Heart left ventricle (tissue), 16 donors: ENCODE data around the gene HNRNPL. TPM values are rescaled to one million over a fixed set of nuclear protein-coding genes. Genes with fewer than 3 reads are reported as not detected.
"Not testable (repeated sequence)": the region's sequence is repeated elsewhere in the genome, so short reads cannot be mapped to it uniquely, and the experiment has no call there.

ENCODE experiments used
- ATAC-seq, 4 donors: fragments of 200-7000 bp; cut with Tn5 transposase; one replicate each; pipeline ENCODE4 v1.9.1; 2020 to 2022; ENCODE audit warnings: moderate library complexity in 4 of 4, mild to moderate bottlenecking in 3 of 4, moderate number of reproducible peaks in 1 of 4
- DNase-seq, 5 donors: peaks; one replicate each; pipeline ENCODE4 v3.0.0-alpha.2; 2020
- H3K27ac ChIP-seq, 12 donors: fragments of 200-600 bp; sonication (generic) in 4 of 12; one replicate each; pipeline versions ENCODE4 v1.5.0 to v1.8.0; 2016 to 2022; ENCODE audit warnings: mild to moderate bottlenecking in 2 of 12
- H3K27me3 ChIP-seq, 9 donors: fragments of 200-600 bp; sonication (generic) in 2 of 9; one replicate each; pipeline versions ENCODE4 v1.5.1 to v1.8.0; 2016 to 2022; ENCODE audit warnings: mild to moderate bottlenecking in 3 of 9
- H3K36me3 ChIP-seq, 9 donors: fragments of 200-600 bp; sonication (generic) in 2 of 9; one replicate each; pipeline versions ENCODE4 v1.5.0 to v1.8.0; 2018 to 2022; ENCODE audit warnings: mild to moderate bottlenecking in 2 of 9
- H3K4me1 ChIP-seq, 12 donors: fragments of 200-600 bp; sonication (generic) in 4 of 12; one replicate each; pipeline versions ENCODE4 v1.5.0 to v1.8.0; 2016 to 2022; ENCODE audit warnings: mild to moderate bottlenecking in 3 of 12
- H3K4me3 ChIP-seq, 12 donors: fragments of 200-600 bp; sonication (generic) in 4 of 12; one replicate each; pipeline versions ENCODE4 v1.5.0 to v1.8.0; 2017 to 2022; ENCODE audit warnings: mild to moderate bottlenecking in 9 of 12, moderate library complexity in 4 of 12
- H3K9me3 ChIP-seq, 12 donors: fragments of 200-600 bp; sonication (generic) in 4 of 12; one replicate each; pipeline versions ENCODE4 v1.5.0 to v1.8.0; 2016 to 2022; ENCODE audit warnings: mild to moderate bottlenecking in 1 of 12
- POLR2A ChIP-seq, 2 donors: fragments of 450-650 bp; IDR thresholded peaks; one replicate each; pipeline ENCODE4 v1.6.1; 2017; ENCODE audit warnings: antibody characterized with exemption in 2 of 2, mild to moderate bottlenecking in 2 of 2, moderate library complexity in 2 of 2
- WGBS, 4 donors: extraction: QIAGEN DNeasy Blood & Tissue Kit in 2 of 4; methylation state at CpG; one replicate each; pipeline versions ENCODE4 v1.1.5 to v1.1.7; 2013 to 2018; 5-methylcytosine and 5-hydroxymethylcytosine counted together
- intact Hi-C, 10 donors: fragments of 100-400 bp; cut with DNase I; formaldehyde crosslinking; loops; one replicate each; pipeline versions ENCODE4 v1.11.1 to v1.14.2; 2022
- polyA plus RNA-seq, 2 donors: library from polyadenylated mRNA; stranded (reverse); fragments of 200-250 nt; gene quantifications; one replicate each; pipeline ENCODE4 v1.2.3, GENCODE V29; 2013
- total RNA-seq, 9 donors: library from RNA; depleted of rRNA in 2 of 9; stranded (reverse); fragments of >200 nt in 2 of 9; fragmentation: NEBNext Ultra II Directional in 3 of 9; extraction: Animal tissue kit (Norgen Biotek cat#: 25700) in 3 of 9; gene quantifications; one replicate each; pipeline versions ENCODE4 v1.1.0 to v1.2.4, GENCODE V29; 2016 to 2023
- TF ChIP-seq, protein P1 (sequence below), 12 donors: fragments of 200-600 bp; sonication (generic) in 4 of 12; IDR thresholded peaks; one replicate each; pipeline versions ENCODE4 v1.5.0 to v1.8.0; 2018 to 2022; ENCODE audit warnings: antibody characterized with exemption in 12 of 12, mild to moderate bottlenecking in 5 of 12
- donor health status: ischemic (EF 13 %, LVEDD 7.1; RV severe dilation, severe dysfunction).
- donor health status: healthy with polysubstance abuse.
- donor health status: DM: no; HTN: yes; CAD: no.
- donor health status: DM: no; HTN: no; CAD: no.
- donor health status: ischemic (EF 25% LVEDD 6.9; RV normal size, moderate dysfunction).
- donor health status: ischemic (EF 25% LVEDD 5.7; RV mildly dilated, moderate dysfunction).
- donor health status: healthy.
- donor health status: DM: yes; HTN: yes; CAD: no.
- donor health status: ischemic (EF 35%, LVEDD 5.7; RV mildly dilated, moderate dysfunction).
- donor health status: nonischemic (EF 11% LVEDD 7.7; RV severe dilation, severe dysfunction).
- donor health status: DM: yes; HTN: yes; CAD: no.
- donor health status: PGD.
- donor health status: ischemic (EF 29% LVEDD 5.4; RV normal size, mild dysfunction).
- donor health status: nonischemic (EF 23%, LVEDD 6.1; RV moderate dilation, normal function).

HNRNPL gene
- total and polyA plus RNA-seq, 11 donors = 93.6 to 256 (median 149) TPM

DNA sequence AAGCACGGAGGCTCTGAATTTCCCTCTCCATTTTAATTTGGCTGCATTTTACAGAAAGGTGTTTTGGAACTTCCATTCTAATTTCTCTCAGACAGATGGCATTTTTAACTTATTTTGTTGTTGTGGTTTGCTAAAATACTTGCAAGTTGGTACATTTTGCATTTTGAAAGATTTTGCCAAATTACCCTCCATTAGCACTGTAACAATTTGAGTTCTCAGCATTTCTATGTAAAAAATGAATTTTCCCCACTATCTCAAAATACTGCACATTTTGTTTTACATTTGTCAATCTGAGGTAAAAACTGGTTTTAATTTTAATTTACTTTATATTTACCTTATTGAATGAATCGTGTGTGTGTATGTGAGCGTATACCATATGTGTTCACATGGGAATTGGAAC lies 7.0 kb upstream of the HNRNPL start:
- WGBS, 4 donors = 81 to 84% (median 83%) methylated on average over 3 of the region's 3 CpGs
- TF ChIP-seq POLR2A (IDR thresholded peaks at IDR 0.05) = no peak
- TF ChIP-seq, protein P1, sequence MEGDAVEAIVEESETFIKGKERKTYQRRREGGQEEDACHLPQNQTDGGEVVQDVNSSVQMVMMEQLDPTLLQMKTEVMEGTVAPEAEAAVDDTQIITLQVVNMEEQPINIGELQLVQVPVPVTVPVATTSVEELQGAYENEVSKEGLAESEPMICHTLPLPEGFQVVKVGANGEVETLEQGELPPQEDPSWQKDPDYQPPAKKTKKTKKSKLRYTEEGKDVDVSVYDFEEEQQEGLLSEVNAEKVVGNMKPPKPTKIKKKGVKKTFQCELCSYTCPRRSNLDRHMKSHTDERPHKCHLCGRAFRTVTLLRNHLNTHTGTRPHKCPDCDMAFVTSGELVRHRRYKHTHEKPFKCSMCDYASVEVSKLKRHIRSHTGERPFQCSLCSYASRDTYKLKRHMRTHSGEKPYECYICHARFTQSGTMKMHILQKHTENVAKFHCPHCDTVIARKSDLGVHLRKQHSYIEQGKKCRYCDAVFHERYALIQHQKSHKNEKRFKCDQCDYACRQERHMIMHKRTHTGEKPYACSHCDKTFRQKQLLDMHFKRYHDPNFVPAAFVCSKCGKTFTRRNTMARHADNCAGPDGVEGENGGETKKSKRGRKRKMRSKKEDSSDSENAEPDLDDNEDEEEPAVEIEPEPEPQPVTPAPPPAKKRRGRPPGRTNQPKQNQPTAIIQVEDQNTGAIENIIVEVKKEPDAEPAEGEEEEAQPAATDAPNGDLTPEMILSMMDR (IDR thresholded peaks at IDR 0.05) = no peak

DNA sequence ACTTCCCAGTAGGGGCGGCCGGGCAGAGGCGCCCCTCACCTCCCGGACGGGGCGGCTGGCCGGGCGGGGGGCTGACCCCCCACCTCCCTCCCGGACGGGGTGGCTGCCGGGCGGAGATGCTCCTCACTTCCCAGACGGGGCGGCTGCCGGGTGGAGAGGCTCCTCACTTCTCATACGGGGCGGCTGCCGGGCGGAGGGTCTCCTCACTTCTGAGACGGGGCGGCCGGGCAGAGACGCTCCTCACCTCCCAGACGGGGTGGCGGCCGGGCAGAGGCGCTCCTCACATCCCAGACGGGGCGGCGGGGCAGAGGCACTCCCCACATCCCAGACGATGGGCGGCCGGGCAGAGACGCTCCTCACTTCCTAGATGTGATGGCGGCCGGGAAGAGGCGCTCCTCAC lies 6.0 kb upstream of the HNRNPL start:
- H3K27ac ChIP-seq, H3K27me3 ChIP-seq, H3K36me3 ChIP-seq, H3K9me3 ChIP-seq, DNase-seq, ATAC-seq, H3K4me3 ChIP-seq, intact Hi-C loops: not testable (repeated sequence)
- WGBS, 4 donors = 78 to 91% (median 88%) methylated on average over 21 to 29 of the region's 37 CpGs
- peaks cover 0 to 29% (median 14%) of the 10 kb centered on the region in 12 donors for H3K4me1 ChIP-seq

More for the DNA sequence above, 7.0 kb upstream of the HNRNPL start:
- H3K4me1 ChIP-seq = peaks cover 0 to 23% (median 8%) of the 10 kb centered on the region in 12 donors
- ATAC-seq (no peak), DNase-seq (no peak)
- no peaks in the 10 kb centered on the region for H3K9me3 ChIP-seq
- H3K4me3 ChIP-seq = no peak overlapping the region
- peak overlapping the region in 1 of 12 donors; percentile 62 for H3K27ac ChIP-seq
- intact Hi-C loops = no loop called here
- H3K36me3 ChIP-seq = no peaks in the 10 kb centered on the region
- no peaks in the 10 kb centered on the region for H3K27me3 ChIP-seq

DNA sequence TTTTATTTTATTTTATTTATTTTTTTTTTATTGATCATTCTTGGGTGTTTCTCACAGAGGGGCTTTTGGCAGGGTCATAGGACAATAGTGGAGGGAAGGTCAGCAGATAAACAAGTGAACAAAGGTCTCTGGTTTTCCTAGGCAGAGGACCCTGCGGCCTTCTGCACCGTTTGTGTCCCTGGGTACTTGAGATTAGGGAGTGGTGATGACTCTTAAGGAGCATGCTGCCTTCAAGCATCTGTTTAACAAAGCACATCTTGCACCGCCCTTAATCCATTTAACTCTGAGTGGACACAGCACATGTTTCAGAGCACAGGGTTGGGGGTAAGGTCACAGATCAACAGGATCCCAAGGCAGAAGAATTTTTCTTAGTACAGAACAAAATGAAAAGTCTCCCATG lies 5.2 kb upstream of the HNRNPL start:
- not testable (repeated sequence) for H3K9me3 ChIP-seq, DNase-seq, H3K27ac ChIP-seq, ATAC-seq, H3K4me3 ChIP-seq, H3K36me3 ChIP-seq, H3K27me3 ChIP-seq
- peaks cover 0 to 30% (median 14%) of the 10 kb centered on the region in 12 donors for H3K4me1 ChIP-seq
- 56 to 73% (median 68%) methylated on average over 2 to 3 of the region's 3 CpGs for WGBS, 4 donors
- intact Hi-C loops = loop anchor here in 5 of 10 donors (5.0 kb wide), 7 partner anchors 42 to 313 kb away; partner anchors contain the start of genes ACTN4 (in 2 of the 5), NFKBIB (in 2 of the 5), SIRT2 (in 2 of the 5) and MRPS12 (in 1 of the 5)

DNA sequence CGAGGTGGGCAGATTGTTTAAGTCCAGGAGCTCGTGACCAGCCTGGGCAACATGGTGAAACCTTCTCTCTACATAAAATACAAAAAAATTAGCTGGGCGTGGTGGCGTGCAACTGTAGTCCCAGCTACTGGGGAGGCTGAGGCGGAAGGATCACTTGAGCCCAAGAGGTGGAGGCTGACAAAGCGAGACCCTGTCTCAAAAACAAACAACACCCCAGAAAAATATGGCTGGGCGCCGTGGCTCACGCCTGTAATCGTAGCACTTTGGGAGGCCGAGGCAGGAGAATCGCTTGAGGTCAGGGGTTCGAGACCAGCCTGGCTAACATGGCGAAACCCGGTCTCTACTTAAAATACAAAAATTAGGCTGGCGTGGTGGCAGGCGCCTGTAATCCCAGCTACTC lies 3.4 kb upstream of the HNRNPL start:
- intact Hi-C loops = loop anchor here in 5 of 10 donors (5.0 kb wide), 7 partner anchors 44 to 311 kb away; partner anchors contain the start of genes ACTN4 (in 2 of the 5), NFKBIB (in 2 of the 5), SIRT2 (in 2 of the 5) and MRPS12 (in 1 of the 5)
- WGBS, 4 donors = 89 to 94% (median 91%) methylated on average over 17 of the region's 17 CpGs
- TF ChIP-seq, protein P1 (IDR thresholded peaks at IDR 0.05) = no peak
- no peak for TF ChIP-seq POLR2A (IDR thresholded peaks at IDR 0.05)
- H3K27ac ChIP-seq = peak overlapping the region in 4 of 12 donors; percentile 99 to 100 (median 100)
- no peak for DNase-seq
- H3K27me3 ChIP-seq = no peaks in the 10 kb centered on the region
- H3K9me3 ChIP-seq = no peaks in the 10 kb centered on the region
- H3K4me1 ChIP-seq = peaks cover 6 to 39% (median 22%) of the 10 kb centered on the region in 12 donors
- no peak for ATAC-seq
- H3K4me3 ChIP-seq = peak overlapping the region in 8 of 12 donors; percentile 61 to 100 (median 95)
- H3K36me3 ChIP-seq = peaks cover 0 to 3% (median 0%) of the 10 kb centered on the region in 9 donors

DNA sequence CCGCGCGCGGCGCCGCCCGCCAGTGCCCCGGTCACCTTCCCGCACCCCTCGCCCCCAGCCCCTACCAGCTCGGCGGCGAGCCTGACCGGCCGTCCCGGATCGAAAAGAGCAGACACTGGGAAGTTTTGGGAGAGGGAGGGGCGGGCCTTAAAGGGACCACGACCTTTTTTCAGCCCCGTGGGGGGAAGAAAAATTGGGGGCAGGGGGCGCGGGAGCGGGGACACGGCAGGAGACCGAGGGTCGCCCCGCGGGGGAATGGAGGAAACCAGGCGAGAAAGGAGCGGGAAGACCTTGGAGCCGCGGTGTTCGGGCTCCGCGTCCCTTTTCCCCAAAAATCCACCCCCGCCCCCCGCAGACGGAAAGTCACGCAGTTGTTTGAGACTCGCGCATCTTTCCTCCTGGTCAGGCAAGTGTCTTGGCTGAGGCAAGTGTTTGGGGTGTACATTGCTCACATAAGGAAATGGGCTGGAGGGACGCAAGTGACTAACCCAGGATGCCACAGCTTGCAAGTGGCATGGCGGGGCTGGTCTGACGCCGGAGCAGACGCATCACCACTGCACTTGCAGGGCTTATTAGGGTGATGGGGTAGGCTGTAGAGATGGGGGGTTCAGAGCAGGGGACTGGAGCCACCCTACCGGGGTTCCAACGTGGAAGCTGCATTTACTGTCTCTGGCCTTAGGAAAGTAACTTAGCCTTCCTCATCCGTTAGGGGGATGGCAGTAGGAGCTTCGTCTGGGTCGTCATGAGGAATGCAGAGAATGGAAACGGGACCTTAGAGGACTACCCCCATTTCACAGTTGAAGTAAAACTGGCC lies 2.7 kb upstream of the HNRNPL start:
- Histone ChIP-seq H3K4me3 (peak overlapping the region; percentile 61 to 100 (median 90)), H3K9me3 (no peaks in the 10 kb centered on the region), H3K27ac (peak overlapping the region; percentile 94 to 100 (median 99)), H3K4me1 (peaks cover 9 to 42% (median 30%) of the 10 kb centered on the region in 12 donors), H3K36me3 (peaks cover 0 to 11% (median 4%) of the 10 kb centered on the region in 9 donors), H3K27me3 (no peaks in the 10 kb centered on the region)
- TF ChIP-seq, protein P1 (IDR thresholded peaks at IDR 0.05) = no peak
- no peak for TF ChIP-seq POLR2A (IDR thresholded peaks at IDR 0.05)
- DNase-seq (peak; percentile 67 to 79 (median 72)), ATAC-seq (no peak)
- WGBS, 4 donors = 1 to 2% (median 1%) methylated on average over 44 to 52 of the region's 52 CpGs
- intact Hi-C loops = loop anchor here in 5 of 10 donors (5.0 kb wide), 7 partner anchors 45 to 310 kb away; partner anchors contain the start of genes ACTN4 (in 2 of the 5), NFKBIB (in 2 of the 5), SIRT2 (in 2 of the 5) and MRPS12 (in 1 of the 5)
